ENCODE data around the gene CDADC1. TPM values are rescaled to one million over a fixed set of nuclear protein-coding genes. Genes with fewer than 3 reads are reported as not detected.

Gene CDADC1
- total RNA-seq = 10 to 100 TPM in 3 of 4 donors, 1 to 10 TPM in 1; 9.0 to 19.5 (median 14.1) TPM

GRCh38 chr13:49247643-49248621 lies at the start of gene CDADC1:
Gene CDADC1, plus strand, starts transcription at chr13:49247925. Its CDS starts 113 bp downstream, at chr13:49248038.
- peak; percentile 94 to 97 for DNase-seq (ENCODE audit: low spot score in 2 of 2)
- WGBS, 2 donors = 0% methylated on average over 40 to 56 of the region's 56 CpGs
- Histone ChIP-seq H3K4me1 (peaks cover 0 to 49% (median 12%) of the 10 kb centered on the region in 4 donors), H3K36me3 (peaks cover 0 to 12% (median 0%) of the 10 kb centered on the region in 3 donors), H3K4me3 (peak within 1 kb of the TSS; percentile 60 to 91 (median 68)), H3K27me3 (no peaks in the 10 kb centered on the region), H3K9me3 (peaks cover 0 to under 1% (median 0%) of the 10 kb centered on the region in 4 donors), H3K27ac (peak within 1 kb of the TSS; percentile 84 to 98 (median 90))
- TF ChIP-seq POLR2A (IDR thresholded peaks at IDR 0.05) (peak; percentile 84 to 94), CTCF (IDR thresholded peaks at IDR 0.05) (peak in 2 of 5 experiments; percentile 6 to 34), EP300 (IDR thresholded peaks at IDR 0.05) (peak; percentile 79 to 99)

- Histone ChIP-seq H3K27ac (no peak overlapping the region), H3K36me3 (peaks cover 0 to 88% (median 0%) of the 10 kb centered on the region in 3 donors), H3K4me3 (no peak overlapping the region), H3K9me3 (no peaks in the 10 kb centered on the region), H3K4me1 (no peaks in the 10 kb centered on the region), H3K27me3 (no peaks in the 10 kb centered on the region)
- WGBS, 2 donors = 96 to 100% methylated on average over 3 of the region's 3 CpGs
- no peak for DNase-seq (ENCODE audit: low spot score in 2 of 2)
- no peak for TF ChIP-seq CTCF (IDR thresholded peaks at IDR 0.05)
These were observed 41.1 kb upstream of the CDADC1 start for GRCh38 chr13:49206641-49207040.

- H3K27ac ChIP-seq = no peak overlapping the region
- 96 to 98% methylated on average over 4 of the region's 4 CpGs for WGBS, 2 donors
- no peak overlapping the region for H3K4me3 ChIP-seq
- TF ChIP-seq EP300 (IDR thresholded peaks at IDR 0.05) = no peak
- TF ChIP-seq CTCF (IDR thresholded peaks at IDR 0.05) = no peak
- no peak for TF ChIP-seq POLR2A (IDR thresholded peaks at IDR 0.05)
- no peak for DNase-seq (ENCODE audit: low spot score in 2 of 2)
- peaks cover 0 to 73% (median 0%) of the 10 kb centered on the region in 3 donors for H3K36me3 ChIP-seq
- H3K4me1 ChIP-seq = no peaks in the 10 kb centered on the region
- H3K9me3 ChIP-seq = no peaks in the 10 kb centered on the region
- no peaks in the 10 kb centered on the region for H3K27me3 ChIP-seq
These were observed 39.1 kb upstream of the CDADC1 start for GRCh38 chr13:49208619-49209018.

GRCh38 chr13:49210114-49210513 lies 37.6 kb upstream of the CDADC1 start:
- WGBS, 2 donors = 90 to 91% methylated on average over 1 of the region's 1 CpG
- Histone ChIP-seq H3K27me3 (no peaks in the 10 kb centered on the region), H3K9me3 (no peaks in the 10 kb centered on the region), H3K4me3 (no peak overlapping the region), H3K4me1 (peaks cover 0 to 7% (median 3%) of the 10 kb centered on the region in 4 donors), H3K27ac (no peak overlapping the region), H3K36me3 (peaks cover 0 to 58% (median 0%) of the 10 kb centered on the region in 3 donors)
- DNase-seq (ENCODE audit: low spot score in 2 of 2) = no peak
- TF ChIP-seq POLR2A (IDR thresholded peaks at IDR 0.05) = no peak

GRCh38 chr13:49210669-49211068 lies 37.1 kb upstream of the CDADC1 start:
- peaks cover 0 to 56% (median 0%) of the 10 kb centered on the region in 3 donors for H3K36me3 ChIP-seq
- DNase-seq (ENCODE audit: low spot score in 2 of 2) = no peak
- H3K4me3 ChIP-seq = no peak overlapping the region
- peaks cover 0 to 9% (median 4%) of the 10 kb centered on the region in 4 donors for H3K4me1 ChIP-seq
- H3K27me3 ChIP-seq = no peaks in the 10 kb centered on the region
- TF ChIP-seq POLR2A (IDR thresholded peaks at IDR 0.05) = no peak
- no peaks in the 10 kb centered on the region for H3K9me3 ChIP-seq
- 98% methylated on average over 5 of the region's 5 CpGs for WGBS, 2 donors
- H3K27ac ChIP-seq = no peak overlapping the region

GRCh38 chr13:49213539-49213938 lies 34.2 kb upstream of the CDADC1 start:
- Histone ChIP-seq H3K27ac (no peak overlapping the region), H3K9me3 (no peaks in the 10 kb centered on the region), H3K27me3 (peaks cover 0 to 7% of the 10 kb centered on the region in 2 donors), H3K36me3 (peaks cover 0 to 28% (median 0%) of the 10 kb centered on the region in 3 donors), H3K4me1 (peaks cover 0 to 12% (median 4%) of the 10 kb centered on the region in 4 donors), H3K4me3 (no peak overlapping the region)
- 90 to 95% methylated on average over 1 of the region's 1 CpG for WGBS, 2 donors
- DNase-seq (ENCODE audit: low spot score in 2 of 2) = no peak
- TF ChIP-seq POLR2A (IDR thresholded peaks at IDR 0.05) = no peak
- no peak for TF ChIP-seq CTCF (IDR thresholded peaks at IDR 0.05)
- TF ChIP-seq EP300 (IDR thresholded peaks at IDR 0.05) = no peak

Measured in tibial nerve (tissue), 4 donors.